ENCODE results near the gene ZCCHC7.
"Not testable (repeated sequence)": the region's sequence is repeated elsewhere in the genome, so short reads cannot be mapped to it uniquely, and the experiment has no call there.

The ZCCHC7 gene

DNA sequence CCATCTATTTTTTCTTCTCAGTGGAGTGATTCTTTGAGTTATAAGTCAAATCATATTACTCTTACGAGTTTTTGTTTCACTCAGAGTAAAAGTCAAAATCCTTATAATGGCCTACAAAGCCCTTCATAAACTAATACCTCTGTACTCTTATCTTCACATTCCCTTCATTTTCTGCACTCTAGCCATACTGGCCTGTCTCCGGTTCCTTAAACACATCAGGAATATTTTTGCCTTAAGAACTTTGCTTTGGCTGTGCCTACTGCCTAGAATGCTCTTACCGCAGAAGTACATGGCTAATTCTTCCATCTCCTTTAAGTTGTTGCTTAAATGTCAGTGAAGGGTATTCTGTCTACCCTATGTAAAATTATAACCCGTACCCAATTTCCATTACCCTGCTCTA, 169.3 kb downstream of the ZCCHC7 start:
- no peak overlapping the region for H3K4me3 ChIP-seq (replicated peaks; ENCODE audit: insufficient read depth, low read length)
- DNase-seq (ENCODE audit: low read depth in 1 of 2, low spot score in 1 of 2), result no peak
- H3K27ac ChIP-seq (replicated peaks), result no peak overlapping the region
- TF ChIP-seq SPI1 (IDR thresholded peaks at IDR 0.05; ENCODE audit: borderline replicate concordance, low read depth) (no peak), POLR2AphosphoS5 (IDR thresholded peaks at IDR 0.05; ENCODE audit: low read depth) (no peak)
- TF ChIP-seq, protein P1, sequence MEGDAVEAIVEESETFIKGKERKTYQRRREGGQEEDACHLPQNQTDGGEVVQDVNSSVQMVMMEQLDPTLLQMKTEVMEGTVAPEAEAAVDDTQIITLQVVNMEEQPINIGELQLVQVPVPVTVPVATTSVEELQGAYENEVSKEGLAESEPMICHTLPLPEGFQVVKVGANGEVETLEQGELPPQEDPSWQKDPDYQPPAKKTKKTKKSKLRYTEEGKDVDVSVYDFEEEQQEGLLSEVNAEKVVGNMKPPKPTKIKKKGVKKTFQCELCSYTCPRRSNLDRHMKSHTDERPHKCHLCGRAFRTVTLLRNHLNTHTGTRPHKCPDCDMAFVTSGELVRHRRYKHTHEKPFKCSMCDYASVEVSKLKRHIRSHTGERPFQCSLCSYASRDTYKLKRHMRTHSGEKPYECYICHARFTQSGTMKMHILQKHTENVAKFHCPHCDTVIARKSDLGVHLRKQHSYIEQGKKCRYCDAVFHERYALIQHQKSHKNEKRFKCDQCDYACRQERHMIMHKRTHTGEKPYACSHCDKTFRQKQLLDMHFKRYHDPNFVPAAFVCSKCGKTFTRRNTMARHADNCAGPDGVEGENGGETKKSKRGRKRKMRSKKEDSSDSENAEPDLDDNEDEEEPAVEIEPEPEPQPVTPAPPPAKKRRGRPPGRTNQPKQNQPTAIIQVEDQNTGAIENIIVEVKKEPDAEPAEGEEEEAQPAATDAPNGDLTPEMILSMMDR (IDR thresholded peaks at IDR 0.05; ENCODE audit: insufficient read depth, low read length), result no peak
- TF ChIP-seq, protein P2, sequence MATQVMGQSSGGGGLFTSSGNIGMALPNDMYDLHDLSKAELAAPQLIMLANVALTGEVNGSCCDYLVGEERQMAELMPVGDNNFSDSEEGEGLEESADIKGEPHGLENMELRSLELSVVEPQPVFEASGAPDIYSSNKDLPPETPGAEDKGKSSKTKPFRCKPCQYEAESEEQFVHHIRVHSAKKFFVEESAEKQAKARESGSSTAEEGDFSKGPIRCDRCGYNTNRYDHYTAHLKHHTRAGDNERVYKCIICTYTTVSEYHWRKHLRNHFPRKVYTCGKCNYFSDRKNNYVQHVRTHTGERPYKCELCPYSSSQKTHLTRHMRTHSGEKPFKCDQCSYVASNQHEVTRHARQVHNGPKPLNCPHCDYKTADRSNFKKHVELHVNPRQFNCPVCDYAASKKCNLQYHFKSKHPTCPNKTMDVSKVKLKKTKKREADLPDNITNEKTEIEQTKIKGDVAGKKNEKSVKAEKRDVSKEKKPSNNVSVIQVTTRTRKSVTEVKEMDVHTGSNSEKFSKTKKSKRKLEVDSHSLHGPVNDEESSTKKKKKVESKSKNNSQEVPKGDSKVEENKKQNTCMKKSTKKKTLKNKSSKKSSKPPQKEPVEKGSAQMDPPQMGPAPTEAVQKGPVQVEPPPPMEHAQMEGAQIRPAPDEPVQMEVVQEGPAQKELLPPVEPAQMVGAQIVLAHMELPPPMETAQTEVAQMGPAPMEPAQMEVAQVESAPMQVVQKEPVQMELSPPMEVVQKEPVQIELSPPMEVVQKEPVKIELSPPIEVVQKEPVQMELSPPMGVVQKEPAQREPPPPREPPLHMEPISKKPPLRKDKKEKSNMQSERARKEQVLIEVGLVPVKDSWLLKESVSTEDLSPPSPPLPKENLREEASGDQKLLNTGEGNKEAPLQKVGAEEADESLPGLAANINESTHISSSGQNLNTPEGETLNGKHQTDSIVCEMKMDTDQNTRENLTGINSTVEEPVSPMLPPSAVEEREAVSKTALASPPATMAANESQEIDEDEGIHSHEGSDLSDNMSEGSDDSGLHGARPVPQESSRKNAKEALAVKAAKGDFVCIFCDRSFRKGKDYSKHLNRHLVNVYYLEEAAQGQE (IDR thresholded peaks at IDR 0.05; ENCODE audit: insufficient replicate concordance, low read depth), result no peak
- H3K27me3 ChIP-seq (ENCODE audit: insufficient read depth, poor library complexity, severe bottlenecking), result no peaks in the 10 kb centered on the region

DNA sequence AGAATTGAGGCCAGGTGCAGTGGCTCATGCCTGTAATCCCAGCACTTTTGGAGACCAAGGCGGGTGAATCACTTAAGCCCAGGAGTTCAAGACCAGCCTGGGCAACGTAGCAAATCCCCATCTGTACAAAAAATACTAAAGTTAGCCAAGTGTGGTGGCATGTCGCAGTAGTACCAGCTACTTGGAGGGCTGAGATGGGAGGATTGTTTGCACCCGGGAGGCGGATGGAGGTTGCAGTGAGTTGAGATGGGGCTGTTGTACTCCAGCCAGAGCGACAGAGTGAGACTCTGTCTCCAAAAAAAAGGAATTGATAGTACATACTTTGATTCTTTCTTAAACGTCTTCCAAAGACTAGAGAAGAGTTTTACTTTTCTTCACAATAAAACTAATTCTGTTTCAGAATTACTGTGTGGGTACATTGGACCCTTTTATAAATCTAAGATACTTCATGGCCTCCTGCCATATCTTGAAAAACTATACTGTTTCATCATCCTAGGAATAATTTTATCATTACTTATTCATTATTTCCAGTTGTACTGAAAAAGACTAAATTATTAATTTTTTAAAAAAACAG, 170.1 kb downstream of the ZCCHC7 start:
- Histone ChIP-seq H3K4me3 (replicated peaks; ENCODE audit: insufficient read depth, low read length) (no peak overlapping the region), H3K27me3 (ENCODE audit: insufficient read depth, poor library complexity, severe bottlenecking) (no peaks in the 10 kb centered on the region), H3K27ac (replicated peaks) (no peak overlapping the region)
- DNase-seq (ENCODE audit: low read depth in 1 of 2, low spot score in 1 of 2), result no peak
- TF ChIP-seq, protein P1 (IDR thresholded peaks at IDR 0.05; ENCODE audit: insufficient read depth, low read length), result no peak
- TF ChIP-seq SPI1 (IDR thresholded peaks at IDR 0.05; ENCODE audit: borderline replicate concordance, low read depth) (no peak), POLR2AphosphoS5 (IDR thresholded peaks at IDR 0.05; ENCODE audit: low read depth) (no peak), GABPA (IDR thresholded peaks at IDR 0.05; ENCODE audit: low read depth) (no peak)
- TF ChIP-seq, protein P2 (IDR thresholded peaks at IDR 0.05; ENCODE audit: insufficient replicate concordance, low read depth), result no peak

DNA sequence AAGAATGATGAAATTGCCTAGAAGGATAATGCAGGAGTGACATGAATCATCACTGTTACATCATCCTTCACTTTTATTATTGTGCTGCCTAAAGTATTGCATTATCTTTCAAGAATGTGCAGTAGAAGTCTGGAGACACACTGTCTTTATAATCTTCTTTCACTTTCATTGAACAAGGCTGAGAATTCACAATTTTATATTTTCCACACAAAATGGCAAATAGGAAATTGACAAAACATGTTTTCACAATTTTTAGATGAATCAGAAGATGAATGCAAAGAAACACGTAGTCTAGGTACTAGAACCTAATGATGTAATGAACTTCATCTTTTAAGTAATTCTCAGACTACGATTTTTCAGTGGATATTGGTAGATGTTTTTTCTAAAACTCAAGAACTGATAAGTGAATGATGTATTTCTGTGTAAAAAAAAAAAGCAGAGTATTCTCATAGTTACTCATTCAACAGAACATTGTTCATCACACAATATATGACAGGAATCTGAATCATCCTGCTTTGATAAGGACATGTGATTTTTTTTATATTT, 170.6 kb downstream of the ZCCHC7 start:
- no peak overlapping the region for H3K27ac ChIP-seq (replicated peaks)
- DNase-seq (ENCODE audit: low read depth in 1 of 2, low spot score in 1 of 2), result peak in 1 of 2 experiments; percentile 21
- H3K27me3 ChIP-seq (ENCODE audit: insufficient read depth, poor library complexity, severe bottlenecking), result no peaks in the 10 kb centered on the region
- TF ChIP-seq POLR2AphosphoS5 (IDR thresholded peaks at IDR 0.05; ENCODE audit: low read depth) (no peak), GABPA (IDR thresholded peaks at IDR 0.05; ENCODE audit: low read depth) (no peak), SPI1 (IDR thresholded peaks at IDR 0.05; ENCODE audit: borderline replicate concordance, low read depth) (no peak)
- TF ChIP-seq, protein P1 (IDR thresholded peaks at IDR 0.05; ENCODE audit: insufficient read depth, low read length), result no peak
- TF ChIP-seq, protein P2 (IDR thresholded peaks at IDR 0.05; ENCODE audit: insufficient replicate concordance, low read depth), result no peak
- H3K4me3 ChIP-seq (replicated peaks; ENCODE audit: insufficient read depth, low read length), result no peak overlapping the region

DNA sequence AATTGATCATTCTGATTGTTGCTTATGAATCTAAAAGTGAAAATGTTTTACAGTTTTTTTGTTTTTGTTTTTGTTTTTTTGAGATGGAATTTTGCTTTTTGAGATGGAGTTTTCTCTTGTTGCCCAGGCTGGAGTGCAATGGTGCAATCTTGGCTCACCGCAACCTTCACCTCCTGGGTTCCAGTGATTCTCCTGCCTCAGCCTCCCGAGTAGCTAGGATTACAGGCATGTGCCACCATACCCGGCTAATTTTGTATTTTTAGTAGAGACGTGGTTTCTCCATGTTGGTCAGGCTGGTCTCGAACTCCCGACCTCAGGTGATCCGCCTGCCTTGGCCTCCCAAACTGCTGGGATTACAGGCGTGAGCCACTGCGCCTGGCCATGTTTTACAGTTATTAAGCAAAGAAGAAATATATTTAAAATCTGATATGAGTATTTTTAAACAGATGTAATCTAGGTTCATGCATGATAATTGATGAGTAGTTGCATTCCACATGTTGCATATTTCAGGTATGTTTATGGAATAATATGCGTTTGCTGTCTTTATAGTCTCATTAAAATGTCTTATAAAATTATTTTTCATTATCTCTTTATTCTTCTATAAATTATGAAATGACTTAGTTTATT, 171.4 kb downstream of the ZCCHC7 start:
- DNase-seq (ENCODE audit: low read depth in 1 of 2, low spot score in 1 of 2); H3K4me3 ChIP-seq (replicated peaks; ENCODE audit: insufficient read depth, low read length); H3K27me3 ChIP-seq (ENCODE audit: insufficient read depth, poor library complexity, severe bottlenecking); H3K27ac ChIP-seq (replicated peaks): not testable (repeated sequence)

Data from HL-60 (cell line).